SIG-M5 treated with dmso at 0.1 percent for 504 hours (cell line): ENCODE results near the gene PGAM2.

Experiments
- DNase-seq: peaks from one replicate; lab custom pipeline; 2025; ENCODE audit not compliant: unreplicated experiment; lab: John Stamatoyannopoulos, UW

PGAM2 gene

GRCh38 chr7:44067064-44067951, 1.9 kb upstream of the PGAM2 start:
- DNase-seq: no peak

GRCh38 chr7:44066494-44067063, 1.2 kb upstream of the PGAM2 start:
- no peak for DNase-seq

GRCh38 chr7:44066111-44066460, 719 bp upstream of the PGAM2 start:
- no peak for DNase-seq

- no peak for DNase-seq
Observed at GRCh38 chr7:44064791-44065430, 456 bp downstream of the PGAM2 start.

GRCh38 chr7:44063894-44064651, 1.3 kb downstream of the PGAM2 start:
- DNase-seq: no peak

GRCh38 chr7:44063547-44063893, 1.8 kb downstream of the PGAM2 start:
- DNase-seq: no peak

GRCh38 chr7:44062903-44063295, 2.5 kb downstream of the PGAM2 start:
- no peak for DNase-seq

- no peak for DNase-seq
Observed at GRCh38 chr7:44062180-44062902, 3.0 kb downstream of the PGAM2 start.

GRCh38 chr7:44061645-44062179, 3.7 kb downstream of the PGAM2 start:
- DNase-seq: no peak

GRCh38 chr7:44060948-44061644, 4.3 kb downstream of the PGAM2 start:
- DNase-seq: no peak

- no peak for DNase-seq
Observed at GRCh38 chr7:44060091-44060947, 5.0 kb downstream of the PGAM2 start.

- DNase-seq: no peak
Observed at GRCh38 chr7:44059219-44060090, 5.9 kb downstream of the PGAM2 start.

GRCh38 chr7:44058759-44059218, 6.6 kb downstream of the PGAM2 start:
- no peak for DNase-seq

- no peak for DNase-seq
Observed at GRCh38 chr7:44057849-44058758, 7.3 kb downstream of the PGAM2 start.

- no peak for DNase-seq
Observed at GRCh38 chr7:44057181-44057848, 8.1 kb downstream of the PGAM2 start.

- DNase-seq: no peak
Observed at GRCh38 chr7:44056681-44057080, 8.7 kb downstream of the PGAM2 start.
